SU-DHL-6 (cell line): Measurements from ENCODE around the gene ZNF837.
"Not testable (repeated sequence)": the region's sequence is repeated elsewhere in the genome, so short reads cannot be mapped to it uniquely, and the experiment has no call there.

ENCODE experiments used
- EZH2phosphoT487 ChIP-seq: fragments of 200-600 bp; sonication (generic), shearing (Covaris generic); conservative IDR thresholded peaks from 2 replicates; pipeline ENCODE4 v1.6.1; 2018; ENCODE audit warnings: mild to moderate bottlenecking, antibody characterized with exemption, low read length, moderate library complexity, mixed read lengths
- TF ChIP-seq, protein P1 (sequence below): fragments of 200-600 bp; sonication (generic); IDR thresholded peaks from one replicate; pipeline ENCODE4 v1.5.1; 2017; ENCODE audit warnings: antibody characterized with exemption, mild to moderate bottlenecking, low read length, moderate library complexity; ENCODE audit not compliant: insufficient read depth, poor library complexity, severe bottlenecking

DNA sequence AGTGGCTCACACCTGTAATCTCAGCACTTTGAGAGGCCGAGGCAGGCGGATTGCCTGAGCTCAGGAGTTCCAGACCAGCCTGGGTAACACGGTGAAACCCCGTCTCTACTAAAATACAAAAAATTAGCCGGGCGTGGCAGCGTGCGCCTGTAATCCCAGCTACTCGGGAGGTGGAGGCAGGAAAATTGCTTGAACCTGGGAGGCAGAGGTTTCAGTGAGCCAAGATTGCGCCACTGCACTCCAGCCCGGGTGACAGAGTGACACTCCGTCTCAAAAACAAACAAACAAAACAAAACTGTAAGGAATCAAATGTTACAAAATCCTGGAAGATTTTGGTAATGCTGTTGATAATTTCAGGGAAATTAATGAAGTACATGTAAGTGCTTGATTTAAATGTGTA lies 32.8 kb downstream of the ZNF837 start:
- TF ChIP-seq, protein P1, sequence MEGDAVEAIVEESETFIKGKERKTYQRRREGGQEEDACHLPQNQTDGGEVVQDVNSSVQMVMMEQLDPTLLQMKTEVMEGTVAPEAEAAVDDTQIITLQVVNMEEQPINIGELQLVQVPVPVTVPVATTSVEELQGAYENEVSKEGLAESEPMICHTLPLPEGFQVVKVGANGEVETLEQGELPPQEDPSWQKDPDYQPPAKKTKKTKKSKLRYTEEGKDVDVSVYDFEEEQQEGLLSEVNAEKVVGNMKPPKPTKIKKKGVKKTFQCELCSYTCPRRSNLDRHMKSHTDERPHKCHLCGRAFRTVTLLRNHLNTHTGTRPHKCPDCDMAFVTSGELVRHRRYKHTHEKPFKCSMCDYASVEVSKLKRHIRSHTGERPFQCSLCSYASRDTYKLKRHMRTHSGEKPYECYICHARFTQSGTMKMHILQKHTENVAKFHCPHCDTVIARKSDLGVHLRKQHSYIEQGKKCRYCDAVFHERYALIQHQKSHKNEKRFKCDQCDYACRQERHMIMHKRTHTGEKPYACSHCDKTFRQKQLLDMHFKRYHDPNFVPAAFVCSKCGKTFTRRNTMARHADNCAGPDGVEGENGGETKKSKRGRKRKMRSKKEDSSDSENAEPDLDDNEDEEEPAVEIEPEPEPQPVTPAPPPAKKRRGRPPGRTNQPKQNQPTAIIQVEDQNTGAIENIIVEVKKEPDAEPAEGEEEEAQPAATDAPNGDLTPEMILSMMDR, result not testable (repeated sequence)
- TF ChIP-seq EZH2phosphoT487, result not testable (repeated sequence)
